Breast epithelium (tissue), 3 donors: ENCODE results near the gene GGA3.

Experiments used
- POLR2A ChIP-seq: fragments of 450-650 bp; IDR thresholded peaks from one replicate; pipeline ENCODE4 v1.6.1; 2016; ENCODE audit warnings: antibody characterized with exemption, mild to moderate bottlenecking, moderate library complexity
- POLR2AphosphoS5 ChIP-seq, 3 donors: sonication (generic); formaldehyde crosslinking; IDR thresholded peaks; one replicate each; pipeline ENCODE4 v1.6.1; 2017; ENCODE audit warnings: antibody characterized with exemption in 3 of 3
- TF ChIP-seq, protein P1 (sequence below), 3 donors: fragments of 450-650 bp; IDR thresholded peaks; one replicate each; pipeline ENCODE4 v1.5.1; 2016 to 2017; ENCODE audit warnings: antibody characterized with exemption in 3 of 3, mild to moderate bottlenecking in 3 of 3, moderate library complexity in 3 of 3

DNA sequence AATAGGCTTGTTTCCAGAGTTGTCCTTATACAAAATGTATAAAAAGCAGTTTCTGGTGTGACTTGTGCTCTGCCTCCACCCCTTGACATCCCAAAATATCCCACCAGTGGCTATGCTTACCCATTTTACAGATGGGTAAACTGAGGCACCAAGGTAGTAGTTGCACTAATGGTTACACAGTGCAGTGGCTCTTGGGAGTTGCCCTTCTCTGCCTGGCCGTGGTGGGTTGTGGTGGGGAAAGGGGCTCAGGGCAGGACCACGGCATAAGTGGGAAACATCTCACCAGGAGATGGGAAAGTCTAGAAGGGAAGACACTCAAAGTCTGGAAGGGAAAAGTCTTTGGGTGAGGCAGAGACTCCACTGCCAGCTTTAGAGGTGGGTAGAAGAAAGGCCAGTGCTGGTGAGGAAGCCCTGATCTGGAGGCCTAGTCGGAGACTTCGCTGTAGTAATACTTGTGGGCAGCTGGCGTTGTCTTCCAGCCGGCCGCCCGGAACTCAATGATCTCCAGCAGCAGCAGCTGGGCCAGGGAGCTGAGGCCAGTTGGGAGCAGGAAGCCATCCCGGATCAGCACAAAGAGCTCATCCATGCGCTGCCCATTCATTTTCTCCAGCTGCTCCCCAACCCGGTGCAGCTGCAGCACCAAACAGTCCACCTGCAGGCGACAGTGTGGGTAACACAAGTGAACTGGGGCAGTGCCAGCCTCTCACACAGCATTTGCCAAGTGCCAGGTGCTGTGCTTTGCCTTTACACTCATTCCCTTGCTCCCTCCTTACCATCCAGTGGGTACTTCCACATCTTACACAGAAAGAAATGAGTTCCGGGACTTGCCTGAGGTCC lies 5.1 kb upstream of the GGA3 start:
- TF ChIP-seq, protein P1, sequence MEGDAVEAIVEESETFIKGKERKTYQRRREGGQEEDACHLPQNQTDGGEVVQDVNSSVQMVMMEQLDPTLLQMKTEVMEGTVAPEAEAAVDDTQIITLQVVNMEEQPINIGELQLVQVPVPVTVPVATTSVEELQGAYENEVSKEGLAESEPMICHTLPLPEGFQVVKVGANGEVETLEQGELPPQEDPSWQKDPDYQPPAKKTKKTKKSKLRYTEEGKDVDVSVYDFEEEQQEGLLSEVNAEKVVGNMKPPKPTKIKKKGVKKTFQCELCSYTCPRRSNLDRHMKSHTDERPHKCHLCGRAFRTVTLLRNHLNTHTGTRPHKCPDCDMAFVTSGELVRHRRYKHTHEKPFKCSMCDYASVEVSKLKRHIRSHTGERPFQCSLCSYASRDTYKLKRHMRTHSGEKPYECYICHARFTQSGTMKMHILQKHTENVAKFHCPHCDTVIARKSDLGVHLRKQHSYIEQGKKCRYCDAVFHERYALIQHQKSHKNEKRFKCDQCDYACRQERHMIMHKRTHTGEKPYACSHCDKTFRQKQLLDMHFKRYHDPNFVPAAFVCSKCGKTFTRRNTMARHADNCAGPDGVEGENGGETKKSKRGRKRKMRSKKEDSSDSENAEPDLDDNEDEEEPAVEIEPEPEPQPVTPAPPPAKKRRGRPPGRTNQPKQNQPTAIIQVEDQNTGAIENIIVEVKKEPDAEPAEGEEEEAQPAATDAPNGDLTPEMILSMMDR (IDR thresholded peaks at IDR 0.05) = no peak
- TF ChIP-seq POLR2AphosphoS5 (IDR thresholded peaks at IDR 0.05) (no peak), POLR2A (no peak)
